Epithelial cell of esophagus (primary cell): ENCODE results near the gene ATG4B.

Experiments
- DNase-seq: peaks from one replicate; pipeline ENCODE4 v3.0.0; 2010; ENCODE audit warnings: low read depth
- H3K4me3 ChIP-seq: 2 replicates; pipeline ENCODE4 v1.5.1; 2011; ENCODE audit warnings: mild to moderate bottlenecking, low read length, control low read depth
- TF ChIP-seq, protein P1 (sequence below): IDR thresholded peaks from 2 replicates; pipeline ENCODE4 v1.5.1; 2011; ENCODE audit warnings: low read depth, mild to moderate bottlenecking, low read length, control low read depth, inconsistent platforms; ENCODE audit not compliant: insufficient read depth; ENCODE audit errors: missing control alignments

Gene ATG4B

DNA sequence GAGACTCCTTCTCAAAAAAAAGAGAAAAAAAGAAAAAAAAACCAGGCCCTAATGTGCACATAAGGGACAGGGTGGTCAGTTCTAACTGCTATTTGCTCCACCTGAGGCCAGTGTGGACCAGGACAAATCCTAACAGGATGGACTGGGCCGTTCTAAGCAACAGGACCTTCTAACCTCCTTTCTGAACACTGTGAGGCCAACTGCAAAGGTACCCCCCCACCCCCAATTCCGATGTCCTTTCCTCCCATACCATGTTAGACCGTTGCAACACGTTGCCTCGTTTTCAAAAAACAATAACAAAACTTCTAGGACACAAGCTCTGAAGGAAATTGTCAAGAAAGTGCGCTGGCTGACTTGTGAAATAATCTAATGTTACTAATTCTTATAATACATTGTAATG is 1.7 kb upstream of the ATG4B start:
- DNase-seq: no peak
- H3K4me3 ChIP-seq: peak overlapping the region; percentile 72
- TF ChIP-seq, protein P1, sequence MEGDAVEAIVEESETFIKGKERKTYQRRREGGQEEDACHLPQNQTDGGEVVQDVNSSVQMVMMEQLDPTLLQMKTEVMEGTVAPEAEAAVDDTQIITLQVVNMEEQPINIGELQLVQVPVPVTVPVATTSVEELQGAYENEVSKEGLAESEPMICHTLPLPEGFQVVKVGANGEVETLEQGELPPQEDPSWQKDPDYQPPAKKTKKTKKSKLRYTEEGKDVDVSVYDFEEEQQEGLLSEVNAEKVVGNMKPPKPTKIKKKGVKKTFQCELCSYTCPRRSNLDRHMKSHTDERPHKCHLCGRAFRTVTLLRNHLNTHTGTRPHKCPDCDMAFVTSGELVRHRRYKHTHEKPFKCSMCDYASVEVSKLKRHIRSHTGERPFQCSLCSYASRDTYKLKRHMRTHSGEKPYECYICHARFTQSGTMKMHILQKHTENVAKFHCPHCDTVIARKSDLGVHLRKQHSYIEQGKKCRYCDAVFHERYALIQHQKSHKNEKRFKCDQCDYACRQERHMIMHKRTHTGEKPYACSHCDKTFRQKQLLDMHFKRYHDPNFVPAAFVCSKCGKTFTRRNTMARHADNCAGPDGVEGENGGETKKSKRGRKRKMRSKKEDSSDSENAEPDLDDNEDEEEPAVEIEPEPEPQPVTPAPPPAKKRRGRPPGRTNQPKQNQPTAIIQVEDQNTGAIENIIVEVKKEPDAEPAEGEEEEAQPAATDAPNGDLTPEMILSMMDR: no peak

DNA sequence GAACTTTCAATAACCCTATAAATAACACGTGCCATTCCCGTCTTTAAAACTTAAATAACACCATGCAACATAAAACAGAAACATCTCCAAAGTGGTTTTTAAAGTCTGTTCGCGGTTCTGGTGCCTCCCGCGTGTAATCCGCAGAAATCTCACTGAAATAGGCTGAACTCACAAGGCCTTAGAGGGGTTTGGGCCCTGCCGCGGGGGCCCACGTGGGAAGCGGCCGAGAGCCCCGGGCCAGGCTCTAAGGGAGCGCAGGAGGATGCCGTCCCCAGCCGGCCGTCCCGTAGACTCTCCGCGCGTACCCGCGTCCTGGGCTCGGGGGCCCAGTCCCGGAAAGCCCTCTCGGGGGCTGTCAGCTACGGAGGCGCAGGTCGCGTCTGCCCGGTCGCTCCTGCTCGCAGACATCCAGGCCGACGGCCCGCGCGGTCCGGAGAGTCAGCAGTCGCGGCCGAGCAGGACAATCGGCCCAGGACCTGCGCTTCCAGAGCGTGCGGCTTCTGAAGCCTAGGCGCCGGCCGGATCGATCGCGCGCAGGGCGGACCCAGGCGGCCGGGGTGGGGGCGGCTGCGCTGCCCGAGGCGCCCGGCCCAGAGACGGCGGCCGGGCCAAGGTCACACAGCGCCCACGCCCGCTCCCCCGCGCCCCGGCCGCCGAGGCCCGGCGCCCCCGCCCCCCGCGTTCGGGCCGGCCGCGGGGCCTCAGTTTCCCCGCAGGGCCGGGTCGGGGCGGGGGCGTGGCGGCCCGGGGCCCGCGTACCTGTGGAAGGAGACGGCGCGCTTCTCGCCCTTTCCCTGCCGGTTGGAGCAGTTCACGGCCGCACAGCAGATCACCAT is 1.1 kb upstream of the ATG4B start:
- TF ChIP-seq, protein P1: no peak
- DNase-seq: peak; percentile 49
- H3K4me3 ChIP-seq: peak overlapping the region; percentile 72

DNA sequence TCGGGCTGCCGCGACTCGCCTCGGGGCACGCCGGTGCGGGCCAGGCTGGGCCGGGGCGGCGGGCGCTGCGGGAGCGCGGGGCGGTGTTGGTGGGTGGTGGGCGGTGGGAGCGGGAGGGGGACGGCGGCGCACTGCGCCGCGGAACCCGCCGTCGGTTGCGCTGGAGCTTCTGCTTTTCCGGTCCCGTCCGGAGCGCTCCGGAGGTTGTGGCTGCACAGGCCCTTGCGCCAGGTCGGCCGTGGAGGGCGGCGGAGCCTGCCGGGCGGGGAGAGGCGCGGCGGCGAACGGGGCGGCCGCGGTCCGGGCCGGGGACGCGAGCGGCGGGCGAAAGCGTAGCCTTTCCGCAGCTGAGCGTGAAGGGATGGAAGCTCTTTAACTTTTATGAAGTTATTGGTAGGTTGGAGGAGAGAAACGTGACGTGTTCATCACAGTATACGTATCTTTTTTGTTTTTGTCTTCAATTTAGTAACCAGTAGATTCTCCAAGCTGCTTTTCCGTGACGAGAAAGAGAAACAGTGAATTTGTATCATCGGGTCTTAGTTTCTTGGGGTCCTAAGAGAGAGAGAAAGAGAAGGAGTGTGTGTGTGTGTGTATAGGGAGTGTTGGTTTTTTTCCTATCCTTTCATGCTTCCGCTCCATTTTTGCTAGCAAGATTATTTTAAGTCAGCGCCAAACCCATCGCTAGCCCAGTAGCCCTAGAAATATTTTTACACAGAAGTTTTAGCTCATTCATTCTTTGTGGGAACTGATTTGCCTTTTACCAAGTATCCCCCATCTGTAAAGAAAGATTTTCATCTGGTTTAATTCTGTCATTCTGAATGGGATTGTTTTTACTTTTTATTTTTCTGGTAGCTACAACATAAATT is 535 bp downstream of the ATG4B start:
- TF ChIP-seq, protein P1: no peak
- peak overlapping the region; percentile 78 for H3K4me3 ChIP-seq
- peak; percentile 24 for DNase-seq

DNA sequence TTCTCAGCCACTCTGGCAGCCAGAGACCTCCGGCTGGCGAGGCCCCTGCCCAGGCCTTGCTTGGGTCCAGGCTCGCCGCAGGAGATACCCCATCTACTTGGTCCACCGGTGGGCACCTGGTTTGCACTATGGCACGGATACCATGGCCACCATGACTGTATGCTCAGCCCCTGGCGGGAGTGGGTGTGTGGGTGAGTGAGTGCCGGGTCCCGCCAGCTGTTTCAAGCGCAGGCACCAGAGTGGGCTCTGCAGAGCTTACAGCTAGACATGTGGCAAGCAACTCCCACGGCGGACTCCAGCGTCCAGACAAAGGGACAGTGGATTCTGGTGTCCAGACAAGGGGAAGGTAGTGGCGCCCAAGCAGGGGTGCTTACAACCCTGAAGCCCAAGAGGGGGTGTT is 1.4 kb downstream of the ATG4B start:
- peak overlapping the region; percentile 78 for H3K4me3 ChIP-seq
- DNase-seq: no peak
- TF ChIP-seq, protein P1: no peak

DNA sequence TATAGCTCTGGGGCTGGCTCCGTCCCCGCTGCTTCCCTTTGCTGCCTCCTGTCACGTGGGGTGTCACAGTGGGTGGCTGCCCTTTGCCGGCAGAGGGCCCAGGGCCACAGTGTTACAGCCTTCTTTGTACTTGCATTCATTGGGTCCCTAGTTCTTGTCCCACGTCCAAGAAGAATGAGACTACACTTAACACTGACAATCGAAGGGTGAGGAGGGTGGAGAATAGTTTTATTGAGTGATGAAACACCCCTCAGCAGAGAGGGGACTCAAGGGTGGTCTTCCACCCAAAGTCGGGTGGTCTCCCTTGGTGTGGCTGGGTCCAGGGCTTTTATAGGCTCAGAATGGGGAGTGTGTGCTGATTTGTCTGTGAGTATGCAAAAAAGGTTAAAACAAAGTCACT is 1.9 kb downstream of the ATG4B start:
- no peak overlapping the region for H3K4me3 ChIP-seq
- no peak for DNase-seq
- TF ChIP-seq, protein P1: no peak

DNA sequence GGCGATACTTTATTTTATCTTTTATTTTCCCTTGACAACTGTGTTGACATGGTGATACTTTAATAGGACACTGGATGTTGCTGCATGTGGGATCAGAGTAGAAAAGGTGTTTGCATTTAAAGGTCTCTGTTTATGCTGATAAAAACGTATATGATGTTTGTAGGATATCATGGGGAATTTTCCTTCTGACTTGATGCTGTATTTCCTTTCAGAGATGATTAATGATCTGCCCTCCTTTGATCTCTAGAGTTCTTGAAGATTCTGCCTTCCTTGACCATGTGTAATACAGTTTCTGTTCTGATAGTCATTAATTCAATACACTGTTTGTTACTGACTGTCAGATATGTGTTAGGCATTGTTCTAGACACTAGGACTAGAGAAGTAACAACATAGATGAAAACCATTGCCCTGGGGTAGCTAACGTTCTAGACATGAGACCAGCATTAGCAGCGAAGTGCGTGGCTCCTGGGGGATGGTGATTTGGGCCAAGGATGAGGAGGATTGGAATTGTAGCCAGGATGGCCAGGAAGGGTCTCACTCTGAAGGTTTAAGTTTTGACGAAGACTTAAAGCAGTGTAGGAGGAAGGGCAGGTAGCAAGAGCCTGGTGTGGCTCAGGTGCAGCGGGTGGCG is 2.8 kb downstream of the ATG4B start:
- no peak overlapping the region for H3K4me3 ChIP-seq
- TF ChIP-seq, protein P1: no peak
- DNase-seq: no peak
